Measurements from ENCODE around the gene FBLIM1.

GRCh38 chr1:15720861-15721260, 37.7 kb upstream of the FBLIM1 start:
- no peak for TF ChIP-seq CTCF (IDR thresholded peaks at IDR 0.05; ENCODE audit: poor library complexity)
- TF ChIP-seq EZH2 (IDR thresholded peaks at IDR 0.05; ENCODE audit: borderline replicate concordance), result no peak
